NAMALWA (cell line): ENCODE data around the gene GRIN2A.

Experiments
- DNase-seq: peaks from one replicate; pipeline ENCODE4 v3.0.0-alpha.2; 2015; ENCODE audit warnings: low spot score

The GRIN2A gene

GRCh38 chr16:9965079-9965478, 217.1 kb downstream of the GRIN2A start:
- no peak for DNase-seq

GRCh38 chr16:9964426-9964825, 217.8 kb downstream of the GRIN2A start:
- no peak for DNase-seq

GRCh38 chr16:9957433-9957832, 224.8 kb downstream of the GRIN2A start:
- no peak for DNase-seq

- DNase-seq, result no peak
Measured at GRCh38 chr16:9957002-9957401, 225.2 kb downstream of the GRIN2A start.

- DNase-seq, result no peak
Measured at GRCh38 chr16:9955677-9956076, 226.6 kb downstream of the GRIN2A start.

- DNase-seq, result no peak
Measured at GRCh38 chr16:9953908-9954570, 228.2 kb downstream of the GRIN2A start.

GRCh38 chr16:9950658-9951057, 231.6 kb downstream of the GRIN2A start:
- no peak for DNase-seq

GRCh38 chr16:9949396-9949795, 232.8 kb downstream of the GRIN2A start:
- no peak for DNase-seq

GRCh38 chr16:9948933-9949332, 233.3 kb downstream of the GRIN2A start:
- no peak for DNase-seq

- DNase-seq, result no peak
Measured at GRCh38 chr16:9946022-9946720, 236.1 kb downstream of the GRIN2A start.

- DNase-seq, result no peak
Measured at GRCh38 chr16:9943121-9943520, 239.1 kb downstream of the GRIN2A start.

- no peak for DNase-seq
Measured at GRCh38 chr16:9941245-9941644, 241.0 kb downstream of the GRIN2A start.

GRCh38 chr16:9934723-9935508, 247.3 kb downstream of the GRIN2A start:
- no peak for DNase-seq

GRCh38 chr16:9932919-9933653, 249.1 kb downstream of the GRIN2A start:
- no peak for DNase-seq

- DNase-seq, result no peak
Measured at GRCh38 chr16:9932000-9932399, 250.2 kb downstream of the GRIN2A start.

GRCh38 chr16:9929836-9930235, 252.4 kb downstream of the GRIN2A start:
- no peak for DNase-seq

GRCh38 chr16:9929313-9929712, 252.9 kb downstream of the GRIN2A start:
- DNase-seq, result no peak

- DNase-seq, result no peak
Measured at GRCh38 chr16:9922441-9922840, 259.8 kb downstream of the GRIN2A start.

- no peak for DNase-seq
Measured at GRCh38 chr16:9921997-9922396, 260.2 kb downstream of the GRIN2A start.

- DNase-seq, result no peak
Measured at GRCh38 chr16:9919460-9919859, 262.8 kb downstream of the GRIN2A start.

GRCh38 chr16:9917691-9918090, 264.5 kb downstream of the GRIN2A start:
- DNase-seq, result no peak

- DNase-seq, result no peak
Measured at GRCh38 chr16:9913604-9914326, 268.5 kb downstream of the GRIN2A start.
